RWPE1 (cell line): Measurements from ENCODE around the gene OR2T3.
"Not testable (repeated sequence)": the region's sequence is repeated elsewhere in the genome, so short reads cannot be mapped to it uniquely, and the experiment has no call there.

ENCODE experiments used
- CTCF ChIA-PET: fragments of 350-600 bp; sonication (Branson Sonifier 250); formaldehyde crosslinking; extraction: SDS; loops from one replicate; lab custom pipeline; 2021; lab: Yijun Ruan, JAX
- POLR2A ChIA-PET: fragments of 400-600 bp; formaldehyde crosslinking; extraction: SDS; loops from one replicate; lab custom pipeline; 2020; ENCODE audit warnings: antibody characterized with exemption; ENCODE audit not compliant: low non-redundant PET; lab: Yijun Ruan, JAX
- DNase-seq: peaks from one replicate; pipeline ENCODE4 v3.0.0; 2012; ENCODE audit warnings: low spot score
- H3K27ac ChIP-seq: fragments of 450-650 bp; 2 replicates; pipeline ENCODE4 v1.5.1; 2017

Gene OR2T3

GRCh38 chr1:248473051-248473450 is at the start of gene OR2T3:
Gene OR2T3 (plus strand): TSS chr1:248473351. CDS start chr1:248473351, 0 bp downstream.
- CTCF ChIA-PET, DNase-seq, POLR2A ChIA-PET, H3K27ac ChIP-seq: not testable (repeated sequence)

- POLR2A ChIA-PET, DNase-seq, CTCF ChIA-PET, H3K27ac ChIP-seq: not testable (repeated sequence)
Observed at GRCh38 chr1:248427526-248428191, 45.5 kb upstream of the OR2T3 start.

DNA sequence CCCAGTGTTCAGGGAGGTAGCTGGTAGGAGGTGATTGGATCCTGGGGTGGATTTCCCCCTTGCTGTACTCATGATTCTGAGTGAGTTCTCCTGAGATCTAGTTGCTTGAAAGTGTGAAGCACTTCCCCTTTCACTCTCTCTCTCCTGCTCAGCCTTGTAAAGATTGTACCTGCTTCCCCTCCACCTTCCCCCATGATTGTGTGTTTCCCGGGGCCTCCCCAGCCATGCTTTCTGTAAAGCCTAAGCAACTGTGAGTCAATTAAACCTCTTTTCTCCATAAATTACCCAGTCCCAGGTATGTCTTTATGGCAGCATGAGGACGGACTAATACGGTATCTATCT is 45.0 kb upstream of the OR2T3 start:
- POLR2A ChIA-PET, result not testable (repeated sequence)

DNA sequence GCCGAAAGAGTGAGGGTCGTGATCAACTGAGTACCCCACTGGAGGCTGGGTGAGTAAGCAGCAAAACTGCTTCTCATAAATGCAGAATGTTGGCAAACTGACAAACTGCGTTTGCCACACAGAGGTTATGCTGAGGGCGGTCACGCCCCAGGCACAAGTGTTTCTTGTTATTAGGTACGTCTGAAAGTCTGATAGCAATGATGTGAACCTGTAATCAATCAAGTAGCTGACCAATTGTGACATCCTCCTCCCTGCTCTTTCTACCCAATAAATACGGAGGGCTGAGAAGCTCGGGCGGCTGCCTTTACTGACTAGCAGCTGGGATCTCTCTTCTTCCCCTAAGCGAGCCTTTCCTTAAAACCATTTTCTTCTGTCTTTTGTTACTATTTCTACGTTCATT is 41.5 kb upstream of the OR2T3 start:
- H3K27ac ChIP-seq, CTCF ChIA-PET, DNase-seq, POLR2A ChIA-PET: not testable (repeated sequence)

More for the DNA sequence above, 45.0 kb upstream of the OR2T3 start:
- CTCF ChIA-PET, DNase-seq, H3K27ac ChIP-seq: not testable (repeated sequence)

DNA sequence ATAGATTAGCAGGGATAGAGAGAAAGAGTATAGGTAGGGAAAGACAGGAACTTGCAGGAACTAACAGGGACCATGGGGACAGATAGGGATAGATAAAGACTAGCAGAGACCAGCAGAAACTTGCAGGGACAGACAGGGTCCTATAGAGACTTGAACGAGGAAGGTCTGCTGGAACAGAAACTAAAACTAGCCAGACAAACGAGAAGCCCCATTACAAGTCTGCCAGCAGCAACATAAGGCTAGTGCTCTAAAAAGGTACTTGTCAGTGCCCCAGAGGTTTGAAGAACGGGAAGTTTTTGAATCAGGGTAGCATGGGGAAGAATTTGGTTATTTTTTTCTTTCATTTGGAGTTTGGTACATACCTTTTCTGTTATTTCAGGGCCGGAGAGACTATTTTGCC is 41.0 kb upstream of the OR2T3 start:
- H3K27ac ChIP-seq, DNase-seq, CTCF ChIA-PET, POLR2A ChIA-PET: not testable (repeated sequence)

GRCh38 chr1:248433811-248434415 is 39.2 kb upstream of the OR2T3 start:
- POLR2A ChIA-PET, H3K27ac ChIP-seq, CTCF ChIA-PET, DNase-seq: not testable (repeated sequence)

DNA sequence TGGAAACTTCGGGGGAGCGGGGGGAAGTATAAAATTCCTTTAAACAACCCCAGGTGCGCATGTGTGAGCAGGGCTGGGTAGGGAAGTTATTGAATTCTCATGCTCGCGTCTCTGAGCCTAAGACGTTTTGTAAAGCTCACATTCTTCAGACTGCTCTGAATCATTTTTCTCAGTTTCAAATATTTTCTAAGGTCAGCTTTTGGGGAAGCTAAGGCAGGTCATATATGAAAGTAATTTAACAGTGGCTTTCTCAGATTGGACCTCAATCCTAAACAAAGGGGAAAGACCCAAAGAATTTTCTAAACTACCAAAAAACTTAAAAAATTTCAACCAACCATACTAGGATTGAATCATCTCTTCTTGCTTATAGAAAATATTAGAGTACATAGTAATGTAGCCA is 38.2 kb upstream of the OR2T3 start:
- H3K27ac ChIP-seq, CTCF ChIA-PET, POLR2A ChIA-PET, DNase-seq: not testable (repeated sequence)

DNA sequence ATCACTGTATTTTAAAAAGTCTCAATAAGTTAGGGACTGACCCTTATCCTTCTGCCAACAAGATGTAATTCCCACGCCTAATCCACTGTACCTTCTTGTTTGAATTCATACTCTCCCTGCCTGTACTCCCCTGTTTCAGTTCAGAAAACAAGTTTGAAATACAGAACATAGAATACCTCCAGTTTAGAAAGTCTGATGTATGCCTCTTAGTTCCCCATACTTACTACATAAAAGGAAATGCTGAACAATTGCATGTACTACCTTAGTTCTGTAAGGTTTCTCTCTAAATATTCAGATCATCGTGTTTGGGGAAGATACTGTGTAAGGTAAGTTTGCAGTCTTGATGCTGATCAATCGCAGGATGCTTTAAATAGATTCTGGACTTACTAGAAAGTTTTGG is 36.8 kb upstream of the OR2T3 start:
- CTCF ChIA-PET, H3K27ac ChIP-seq, DNase-seq, POLR2A ChIA-PET: not testable (repeated sequence)

DNA sequence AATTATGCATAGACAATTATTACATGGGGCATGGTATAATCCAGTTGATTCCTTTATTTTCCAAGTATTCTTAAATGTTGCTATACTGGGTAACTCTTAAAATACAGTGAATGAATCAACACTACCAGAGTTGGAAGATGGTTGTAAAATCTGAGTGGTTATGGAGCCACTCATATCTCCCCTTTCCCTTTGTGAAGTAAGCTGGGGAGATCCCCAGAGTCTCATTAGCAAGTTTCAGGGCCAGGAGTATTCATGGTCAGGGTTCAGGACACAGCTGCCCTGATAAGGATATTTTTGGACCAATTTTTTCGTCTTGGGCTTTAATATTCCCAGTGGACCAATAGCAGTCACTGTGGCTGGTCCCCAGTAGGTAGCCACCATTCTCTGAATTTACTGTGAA is 34.5 kb upstream of the OR2T3 start:
- H3K27ac ChIP-seq, CTCF ChIA-PET, DNase-seq, POLR2A ChIA-PET: not testable (repeated sequence)

DNA sequence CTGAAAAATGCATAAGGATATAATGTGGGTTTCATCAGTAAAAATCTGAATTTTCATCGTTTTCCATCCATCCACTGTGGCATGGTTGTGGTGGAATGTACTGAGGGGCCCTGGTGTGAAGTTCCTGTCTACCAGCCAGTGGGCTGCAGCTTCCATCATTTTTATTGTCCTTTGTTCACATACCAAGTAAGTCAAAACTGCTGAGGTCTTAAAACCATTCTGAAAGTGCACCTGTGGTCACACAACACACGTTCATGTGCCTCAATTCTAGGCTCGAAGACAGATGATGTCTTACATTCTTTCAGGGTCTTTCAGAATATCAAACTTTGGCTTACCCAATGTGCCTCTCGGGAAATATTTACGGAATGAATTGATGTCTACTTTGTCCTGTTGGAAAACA is 33.9 kb upstream of the OR2T3 start:
- DNase-seq, H3K27ac ChIP-seq, POLR2A ChIA-PET, CTCF ChIA-PET: not testable (repeated sequence)

GRCh38 chr1:248442500-248443277 is 30.5 kb upstream of the OR2T3 start:
- DNase-seq, CTCF ChIA-PET, H3K27ac ChIP-seq, POLR2A ChIA-PET: not testable (repeated sequence)

- POLR2A ChIA-PET, H3K27ac ChIP-seq, CTCF ChIA-PET, DNase-seq: not testable (repeated sequence)
Observed at GRCh38 chr1:248444603-248445002, 28.5 kb upstream of the OR2T3 start.

DNA sequence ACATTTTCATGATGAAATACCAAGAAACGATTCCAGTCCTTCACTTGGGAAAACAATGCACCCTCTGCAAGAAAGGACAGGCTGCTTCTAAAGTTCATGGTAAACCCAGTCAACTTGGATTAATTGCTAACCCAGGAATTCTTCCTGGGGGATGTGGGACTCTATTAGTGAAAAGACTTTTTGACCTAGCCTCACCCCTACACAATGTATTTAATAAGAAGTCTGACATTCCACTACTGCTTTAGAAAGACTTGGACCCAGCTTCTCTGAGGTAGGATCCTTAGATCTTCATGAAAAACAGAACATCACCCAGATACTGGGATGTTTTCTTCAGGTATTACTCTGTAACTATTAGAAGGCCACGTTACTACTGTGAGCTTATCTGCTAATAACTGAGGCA is 27.8 kb upstream of the OR2T3 start, which contains the start of gene OR2T2:
TSS of gene OR2T2 (plus strand) at position 239 of the 400 bp plus-strand sequence. CDS start 7,161 bp downstream, outside the sequence.
- CTCF ChIA-PET, DNase-seq, H3K27ac ChIP-seq, POLR2A ChIA-PET: not testable (repeated sequence)

DNA sequence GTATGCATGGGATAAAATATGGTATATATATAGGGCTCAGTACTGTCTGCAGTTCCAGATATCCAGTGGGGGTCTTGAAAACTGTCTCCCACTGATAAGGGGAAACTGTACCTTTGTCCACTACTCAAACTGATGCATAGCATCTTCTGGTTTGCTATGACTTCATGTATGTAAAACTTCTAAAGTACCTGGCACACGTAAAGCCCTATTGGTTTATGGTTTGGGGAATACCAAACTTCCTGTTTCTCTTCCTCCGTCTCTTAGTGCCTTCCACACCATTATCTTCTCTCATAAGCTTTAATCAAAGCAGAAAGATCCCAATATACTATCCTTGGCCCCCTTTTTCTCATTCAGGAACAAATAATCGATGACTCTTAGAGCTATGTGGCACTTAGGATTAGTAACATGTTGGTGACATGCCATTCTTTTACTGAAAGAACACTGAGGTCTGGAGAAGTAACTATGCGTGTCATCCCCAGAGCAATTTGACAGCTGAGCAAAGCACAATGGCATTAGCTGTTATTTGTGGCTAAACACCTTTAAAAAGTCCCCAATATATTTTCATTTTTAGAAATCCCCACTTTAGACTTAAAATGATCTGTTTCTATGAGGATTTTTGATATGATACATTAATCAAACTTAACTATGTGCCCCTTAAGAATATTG is 24.6 kb upstream of the OR2T3 start:
- CTCF ChIA-PET, POLR2A ChIA-PET, DNase-seq, H3K27ac ChIP-seq: not testable (repeated sequence)

DNA sequence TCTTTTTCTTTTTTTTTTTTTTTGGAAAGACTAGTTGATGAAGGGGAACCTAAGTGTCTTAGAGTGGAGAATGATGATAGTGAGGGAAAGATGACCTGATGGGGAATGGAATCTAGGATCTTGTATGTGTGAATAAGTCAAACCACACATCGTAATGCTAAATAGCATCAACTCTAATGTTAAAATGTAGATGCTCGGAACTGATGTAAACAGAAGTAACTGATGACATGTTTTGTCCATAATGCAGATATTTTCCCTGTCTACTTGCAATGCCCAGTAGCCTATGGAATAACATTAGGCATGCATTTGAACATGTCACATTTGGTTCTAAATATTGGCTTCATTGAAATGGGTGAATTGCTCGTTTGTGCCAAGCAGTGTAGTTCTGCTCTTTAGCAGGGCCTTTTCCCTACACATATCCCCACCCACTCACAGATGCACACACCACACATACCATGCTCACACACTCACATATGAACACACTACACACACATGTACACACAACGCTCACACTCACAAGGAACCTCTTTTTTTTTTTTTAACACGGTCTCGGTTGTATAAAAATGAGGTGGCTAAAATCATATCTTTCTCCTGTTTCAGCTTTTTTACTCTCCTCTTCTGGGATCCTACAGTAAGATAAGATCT is 23.2 kb upstream of the OR2T3 start:
- POLR2A ChIA-PET, CTCF ChIA-PET: not testable (repeated sequence)

DNA sequence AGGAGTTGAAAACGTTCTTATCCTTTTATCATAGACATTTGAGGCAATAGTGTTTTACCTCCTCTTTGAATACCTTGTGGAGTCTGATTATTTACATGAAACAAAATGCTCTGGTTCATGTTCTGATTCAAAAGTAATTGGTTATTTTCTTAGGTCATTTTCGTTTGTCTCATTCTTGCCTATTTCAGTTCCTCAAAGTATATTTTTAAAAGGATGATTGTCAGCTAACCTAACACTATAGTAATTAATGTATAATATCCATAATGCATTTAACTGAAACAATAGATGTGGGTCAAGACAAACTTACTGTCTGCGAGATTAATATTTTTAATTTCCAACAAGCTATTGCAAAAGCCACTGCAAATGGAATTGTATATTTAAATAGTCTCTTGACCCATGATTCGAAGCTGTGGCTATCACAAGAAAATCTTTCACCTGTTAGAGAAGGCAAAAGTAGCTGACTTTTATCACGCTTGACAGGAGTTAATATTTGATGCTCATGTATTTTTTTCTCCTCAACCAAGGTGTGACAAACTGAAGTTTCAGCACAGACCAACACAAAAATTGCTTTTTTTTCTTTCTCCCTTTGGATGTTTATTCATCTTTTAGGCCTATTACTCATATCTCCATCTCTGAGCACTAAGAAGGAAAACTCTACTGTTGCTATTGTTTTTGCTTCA is 22.5 kb upstream of the OR2T3 start:
- H3K27ac ChIP-seq, DNase-seq, POLR2A ChIA-PET, CTCF ChIA-PET: not testable (repeated sequence)

More for the DNA sequence above, 23.2 kb upstream of the OR2T3 start:
- not testable (repeated sequence) for H3K27ac ChIP-seq, DNase-seq
